Astrocyte (in vitro differentiated cells and primary cell): ENCODE results near the gene DMRTB1.

Experiments
- CTCF ChIP-seq: IDR thresholded peaks from 2 replicates; pipeline ENCODE4 v1.5.1; 2011; ENCODE audit warnings: low read depth, mild to moderate bottlenecking, inconsistent platforms, low read length, moderate library complexity; ENCODE audit not compliant: insufficient read depth
- EZH2 ChIP-seq: IDR thresholded peaks from 2 replicates; pipeline ENCODE4 v1.6.1; 2012; ENCODE audit warnings: mild to moderate bottlenecking, low read length, inconsistent platforms; ENCODE audit not compliant: insufficient read depth

GRCh38 chr1:53508991-53509666, 49.9 kb downstream of the DMRTB1 start:
- TF ChIP-seq CTCF: no peak
- no peak for TF ChIP-seq EZH2
